GM12878 (cell line): ENCODE results near the gene RNF167. TPM values are rescaled to one million over a fixed set of nuclear protein-coding genes. Genes with fewer than 3 reads are reported as not detected.

Source experiments
- ATAC-seq: fragments of 200-7000 bp; cut with Tn5 transposase; 3 replicates; pipeline ENCODE4 v1.9.1; 2020; ENCODE audit warnings: mild to moderate bottlenecking, moderate library complexity
- BruUV-seq: library from RNA; stranded (reverse); fragments of 400-500 nt; replicated peaks from 2 replicates; lab custom pipeline; 2021; lab: Mats Ljungman, UMichigan
- CTCF ChIA-PET: fragments of 300-600 bp; sonication (Branson Sonifier 250); formaldehyde crosslinking; extraction: SDS; loops from one replicate; lab custom pipeline; 2021; ENCODE audit warnings: inconsistent platforms; lab: Yijun Ruan, JAX
- POLR2A ChIA-PET: fragments of 350-600 bp; formaldehyde crosslinking; extraction: SDS; loops from one replicate; lab custom pipeline; 2021; ENCODE audit warnings: inconsistent platforms; lab: Charles Lee
- RAD21 ChIA-PET: fragments of 300-600 bp; sonication (Branson Sonifier 250); formaldehyde crosslinking; loops from one replicate; lab custom pipeline; 2023; ENCODE audit warnings: antibody characterized with exemption; ENCODE audit not compliant: unreplicated experiment; lab: Charles Lee
- SMC1A ChIA-PET: fragments of 300-600 bp; sonication (Branson Sonifier 250); formaldehyde crosslinking; loops from one replicate; lab custom pipeline; 2023; ENCODE audit not compliant: unreplicated experiment, uncharacterized antibody; lab: Charles Lee
- DNase-seq: peaks from one replicate; pipeline ENCODE4 v3.0.0-alpha.2; 2011; ENCODE audit warnings: low read depth, low spot score
- FAIRE-seq: peaks from 3 replicates; lab custom pipeline; 2011; peaks lifted over from hg19 to GRCh38; lab: Jason Lieb, UNC
- H2AFZ ChIP-seq: 2 replicates; pipeline ENCODE4 v1.6.0; 2011; ENCODE audit warnings: low read depth, low read length, control low read depth; ENCODE audit not compliant: control insufficient read depth
- H3K27ac ChIP-seq: 2 replicates; pipeline ENCODE4 v1.5.1; 2011; ENCODE audit warnings: control low read depth; ENCODE audit not compliant: control insufficient read depth, insufficient read depth
- H3K27me3 ChIP-seq, 2 experiments: replicated peaks in 1 of 2; 2 replicates each; pipeline versions ENCODE4 v1.6.0 to v1.6.1; 2011; ENCODE audit warnings: low read length in 1 of 2; ENCODE audit not compliant: control insufficient read depth in 2 of 2, insufficient read depth in 2 of 2
- H3K36me3 ChIP-seq, 2 experiments: 2 replicates each; pipeline ENCODE4 v1.5.1; 2011; ENCODE audit warnings: low read length in 1 of 2; ENCODE audit not compliant: control insufficient read depth in 2 of 2, insufficient read depth in 2 of 2
- H3K4me1 ChIP-seq: 2 replicates; pipeline ENCODE4 v1.6.1; 2011; ENCODE audit warnings: mild to moderate bottlenecking, low read length, moderate library complexity, mixed read lengths; ENCODE audit not compliant: control insufficient read depth, insufficient read depth
- H3K4me2 ChIP-seq: 2 replicates; pipeline ENCODE4 v1.6.0; 2011; ENCODE audit warnings: control low read depth; ENCODE audit not compliant: control insufficient read depth, insufficient read depth
- H3K4me3 ChIP-seq: fragments of 200-600 bp; sonication (generic); 2 replicates; pipeline ENCODE4 v1.5.1; 2016
- H3K79me2 ChIP-seq: 2 replicates; pipeline ENCODE4 v1.6.0; 2011; ENCODE audit warnings: low read length; ENCODE audit not compliant: control insufficient read depth, insufficient read depth
- H3K9ac ChIP-seq: 2 replicates; pipeline ENCODE4 v1.8.0; 2011; ENCODE audit warnings: low read length, control low read depth, mixed read lengths; ENCODE audit not compliant: control insufficient read depth, insufficient read depth
- H3K9me3 ChIP-seq: replicated peaks from 3 replicates; pipeline ENCODE4 v1.5.1; 2011; ENCODE audit warnings: mild to moderate bottlenecking, low read length; ENCODE audit not compliant: control insufficient read depth, insufficient read depth
- H4K20me1 ChIP-seq: 2 replicates; pipeline ENCODE4 v1.6.0; 2011; ENCODE audit not compliant: control insufficient read depth, insufficient read depth
- DPF2 ChIP-seq: fragments of 450-650 bp; IDR thresholded peaks from 2 replicates; pipeline ENCODE4 v1.6.1; 2017; ENCODE audit warnings: mild to moderate bottlenecking
- EP300 ChIP-seq, 2 experiments: fragments of 150-350 bp in 1 of 2; IDR thresholded peaks; 2 replicates each; pipeline ENCODE4 v1.6.1; 2011 to 2012; ENCODE audit warnings: low read depth in 2 of 2, low read length in 2 of 2, borderline replicate concordance in 1 of 2, improper control_type of control experiment in 1 of 2, inconsistent platforms in 1 of 2; ENCODE audit not compliant: control insufficient read depth in 1 of 2
- GABPA ChIP-seq: IDR thresholded peaks from 2 replicates; pipeline ENCODE4 v1.6.1; 2014; ENCODE audit warnings: antibody characterized with exemption, low read depth, mild to moderate bottlenecking, inconsistent platforms
- SMAD5 ChIP-seq: IDR thresholded peaks from 2 replicates; pipeline ENCODE4 v1.6.1; 2016; ENCODE audit warnings: antibody characterized with exemption, low read depth
- SMC3 ChIP-seq: IDR thresholded peaks from 2 replicates; pipeline ENCODE4 v1.6.1; 2011; ENCODE audit warnings: low read length, improper control_type of control experiment, borderline replicate concordance
- SPI1 ChIP-seq: IDR thresholded peaks from 2 replicates; pipeline ENCODE4 v1.6.1; 2011; ENCODE audit warnings: low read depth, mild to moderate bottlenecking, low read length, moderate library complexity, borderline replicate concordance; ENCODE audit not compliant: insufficient read depth
- WGBS: methylation state at CpG from one replicate; pipeline ENCODE4 v1.1.6; 2016; ENCODE audit warnings: low lambda C conversion rate; ENCODE audit not compliant: insufficient replicate concordance, insufficient coverage; ENCODE audit errors: missing lambda C conversion rate; 5-methylcytosine and 5-hydroxymethylcytosine counted together
- in situ Hi-C: fragments of 300-500 bp; cut with MboI; formaldehyde crosslinking; loops from 9 replicates; pipeline ENCODE4 v1.14.3; 2018; ENCODE audit warnings: mixed read lengths
- intact Hi-C: fragments of 100-400 bp; cut with micrococcal nuclease; formaldehyde crosslinking; loops from one replicate; pipeline ENCODE4 v1.14.2; 2022; ENCODE audit not compliant: unreplicated experiment
- polyA plus RNA-seq, 11 experiments: library from polyadenylated mRNA; depleted of rRNA in 4 of 11; unstranded in 6 of 11; stranded (reverse) in 5 of 11; fragments of >200 nt; fragmentation: Nextera tagmentation in 4 of 11; fragmentation: Illumina TruSeq in 1 of 11; extraction: Ambion mirVana in 4 of 11; extraction: Trizol in 1 of 11; gene quantifications; 1 replicate in 1 of 11; 2 replicates in 10 of 11; pipeline versions ENCODE4 v1.2.1 to v1.2.3, GENCODE V29; 2011 to 2016; ENCODE audit warnings: inconsistent platforms in 2 of 11, missing spikeins in 2 of 11, low read depth in 1 of 11
- total RNA-seq, 4 experiments: library from RNA; depleted of rRNA in 3 of 4; stranded (reverse); fragments of >200 nt in 3 of 4; fragmentation: Illumina TruSeq in 1 of 4; extraction: Trizol in 1 of 4; gene quantifications; 2 replicates each; pipeline versions ENCODE4 v1.2.1 to v1.2.3, GENCODE V29; 2013 to 2021
- TF ChIP-seq, protein P1 (sequence below): fragments of 150-350 bp; IDR thresholded peaks from 2 replicates; pipeline ENCODE4 v1.6.1; 2014; ENCODE audit warnings: mild to moderate bottlenecking, low read depth, low read length
- TF ChIP-seq, protein P2 (sequence below): IDR thresholded peaks from 2 replicates; pipeline ENCODE4 v1.6.1; 2012; ENCODE audit warnings: improper control_type of control experiment, low read depth, low read length; ENCODE audit not compliant: insufficient replicate concordance
- TF ChIP-seq, protein P3 (sequence below): IDR thresholded peaks from 2 replicates; pipeline ENCODE4 v1.6.1; 2012; ENCODE audit warnings: low read depth, low read length, improper control_type of control experiment
- TF ChIP-seq, protein P4 (sequence below): IDR thresholded peaks from 2 replicates; pipeline ENCODE4 v1.6.1; 2012; ENCODE audit warnings: mild to moderate bottlenecking, low read depth, low read length

RNF167 gene
- total and polyA plus RNA-seq, 10 of the 15 experiments (the other 5 are each of a cell fraction or from before 2014, with no cell fraction given) = 33.6 to 147 (median 57.6) TPM

DNA sequence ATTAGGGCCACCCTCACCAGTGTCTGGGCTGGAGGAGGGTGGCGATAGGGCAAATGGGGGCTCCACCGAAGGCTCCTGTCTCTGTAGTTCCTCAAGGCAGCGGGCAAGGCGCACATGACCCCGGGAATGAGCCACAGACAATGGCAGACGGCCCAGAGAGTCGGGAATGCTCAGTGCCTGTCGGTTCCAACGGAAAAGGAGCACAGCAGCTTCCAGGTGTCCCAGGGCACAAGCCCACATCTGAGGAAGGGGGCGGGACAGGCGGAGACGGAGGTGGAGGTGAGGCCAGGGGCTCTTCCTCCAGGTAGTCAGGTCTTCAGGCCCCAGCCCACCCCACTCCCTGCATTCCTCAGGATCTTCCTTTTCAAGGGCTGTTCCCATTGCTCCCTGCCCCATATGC is 32.7 kb downstream of the RNF167 start:
- RAD21 ChIA-PET = no interaction called here
- CTCF ChIA-PET = interaction anchor here (2.8 kb wide), 1 partner anchor 90 kb away, joined by 11 read pairs; no protein-coding TSS in a partner anchor
- Histone ChIP-seq H3K9me3 (no peaks in the 10 kb centered on the region), H3K9ac (no peak overlapping the region), H3K4me1 (peaks cover 11% of the 10 kb centered on the region), H3K27ac (no peak overlapping the region), H3K4me2 (no peak overlapping the region), H2AFZ (no peak overlapping the region), H3K27me3 (no peaks in the 10 kb centered on the region), H3K79me2 (peaks cover 16% of the 10 kb centered on the region), H4K20me1 (no peaks in the 10 kb centered on the region), H3K4me3 (no peak overlapping the region), H3K36me3 (peaks cover 17 to 18% of the 10 kb centered on the region in 2 experiments; a peak in 3 of 4 replicates)
- POLR2A ChIA-PET = no interaction called here
- WGBS = 94% methylated on average over 12 of the region's 12 CpGs
- DNase-seq = no peak
- no peak for ATAC-seq
- intact Hi-C loops = no loop called here
- in situ Hi-C loops = no loop called here
- SMC1A ChIA-PET = no interaction called here
- no TSS peak for BruUV-seq
- FAIRE-seq = no peak
- TF ChIP-seq SPI1 = no peak
- TF ChIP-seq, protein P1, sequence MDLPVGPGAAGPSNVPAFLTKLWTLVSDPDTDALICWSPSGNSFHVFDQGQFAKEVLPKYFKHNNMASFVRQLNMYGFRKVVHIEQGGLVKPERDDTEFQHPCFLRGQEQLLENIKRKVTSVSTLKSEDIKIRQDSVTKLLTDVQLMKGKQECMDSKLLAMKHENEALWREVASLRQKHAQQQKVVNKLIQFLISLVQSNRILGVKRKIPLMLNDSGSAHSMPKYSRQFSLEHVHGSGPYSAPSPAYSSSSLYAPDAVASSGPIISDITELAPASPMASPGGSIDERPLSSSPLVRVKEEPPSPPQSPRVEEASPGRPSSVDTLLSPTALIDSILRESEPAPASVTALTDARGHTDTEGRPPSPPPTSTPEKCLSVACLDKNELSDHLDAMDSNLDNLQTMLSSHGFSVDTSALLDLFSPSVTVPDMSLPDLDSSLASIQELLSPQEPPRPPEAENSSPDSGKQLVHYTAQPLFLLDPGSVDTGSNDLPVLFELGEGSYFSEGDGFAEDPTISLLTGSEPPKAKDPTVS = no peak
- TF ChIP-seq GABPA = no peak
- TF ChIP-seq, protein P2, sequence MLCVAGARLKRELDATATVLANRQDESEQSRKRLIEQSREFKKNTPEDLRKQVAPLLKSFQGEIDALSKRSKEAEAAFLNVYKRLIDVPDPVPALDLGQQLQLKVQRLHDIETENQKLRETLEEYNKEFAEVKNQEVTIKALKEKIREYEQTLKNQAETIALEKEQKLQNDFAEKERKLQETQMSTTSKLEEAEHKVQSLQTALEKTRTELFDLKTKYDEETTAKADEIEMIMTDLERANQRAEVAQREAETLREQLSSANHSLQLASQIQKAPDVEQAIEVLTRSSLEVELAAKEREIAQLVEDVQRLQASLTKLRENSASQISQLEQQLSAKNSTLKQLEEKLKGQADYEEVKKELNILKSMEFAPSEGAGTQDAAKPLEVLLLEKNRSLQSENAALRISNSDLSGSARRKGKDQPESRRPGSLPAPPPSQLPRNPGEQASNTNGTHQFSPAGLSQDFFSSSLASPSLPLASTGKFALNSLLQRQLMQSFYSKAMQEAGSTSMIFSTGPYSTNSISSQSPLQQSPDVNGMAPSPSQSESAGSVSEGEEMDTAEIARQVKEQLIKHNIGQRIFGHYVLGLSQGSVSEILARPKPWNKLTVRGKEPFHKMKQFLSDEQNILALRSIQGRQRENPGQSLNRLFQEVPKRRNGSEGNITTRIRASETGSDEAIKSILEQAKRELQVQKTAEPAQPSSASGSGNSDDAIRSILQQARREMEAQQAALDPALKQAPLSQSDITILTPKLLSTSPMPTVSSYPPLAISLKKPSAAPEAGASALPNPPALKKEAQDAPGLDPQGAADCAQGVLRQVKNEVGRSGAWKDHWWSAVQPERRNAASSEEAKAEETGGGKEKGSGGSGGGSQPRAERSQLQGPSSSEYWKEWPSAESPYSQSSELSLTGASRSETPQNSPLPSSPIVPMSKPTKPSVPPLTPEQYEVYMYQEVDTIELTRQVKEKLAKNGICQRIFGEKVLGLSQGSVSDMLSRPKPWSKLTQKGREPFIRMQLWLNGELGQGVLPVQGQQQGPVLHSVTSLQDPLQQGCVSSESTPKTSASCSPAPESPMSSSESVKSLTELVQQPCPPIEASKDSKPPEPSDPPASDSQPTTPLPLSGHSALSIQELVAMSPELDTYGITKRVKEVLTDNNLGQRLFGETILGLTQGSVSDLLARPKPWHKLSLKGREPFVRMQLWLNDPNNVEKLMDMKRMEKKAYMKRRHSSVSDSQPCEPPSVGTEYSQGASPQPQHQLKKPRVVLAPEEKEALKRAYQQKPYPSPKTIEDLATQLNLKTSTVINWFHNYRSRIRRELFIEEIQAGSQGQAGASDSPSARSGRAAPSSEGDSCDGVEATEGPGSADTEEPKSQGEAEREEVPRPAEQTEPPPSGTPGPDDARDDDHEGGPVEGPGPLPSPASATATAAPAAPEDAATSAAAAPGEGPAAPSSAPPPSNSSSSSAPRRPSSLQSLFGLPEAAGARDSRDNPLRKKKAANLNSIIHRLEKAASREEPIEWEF = no peak
- TF ChIP-seq, protein P3, sequence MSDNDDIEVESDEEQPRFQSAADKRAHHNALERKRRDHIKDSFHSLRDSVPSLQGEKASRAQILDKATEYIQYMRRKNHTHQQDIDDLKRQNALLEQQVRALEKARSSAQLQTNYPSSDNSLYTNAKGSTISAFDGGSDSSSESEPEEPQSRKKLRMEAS = no peak
- TF ChIP-seq DPF2 = no peak
- no peak for TF ChIP-seq EP300 (IDR thresholded peaks at IDR 0.05; ENCODE audit: borderline replicate concordance in 1 of 2, control insufficient read depth in 1 of 2, low read depth in 2 of 2, low read length in 2 of 2)
- TF ChIP-seq, protein P4, sequence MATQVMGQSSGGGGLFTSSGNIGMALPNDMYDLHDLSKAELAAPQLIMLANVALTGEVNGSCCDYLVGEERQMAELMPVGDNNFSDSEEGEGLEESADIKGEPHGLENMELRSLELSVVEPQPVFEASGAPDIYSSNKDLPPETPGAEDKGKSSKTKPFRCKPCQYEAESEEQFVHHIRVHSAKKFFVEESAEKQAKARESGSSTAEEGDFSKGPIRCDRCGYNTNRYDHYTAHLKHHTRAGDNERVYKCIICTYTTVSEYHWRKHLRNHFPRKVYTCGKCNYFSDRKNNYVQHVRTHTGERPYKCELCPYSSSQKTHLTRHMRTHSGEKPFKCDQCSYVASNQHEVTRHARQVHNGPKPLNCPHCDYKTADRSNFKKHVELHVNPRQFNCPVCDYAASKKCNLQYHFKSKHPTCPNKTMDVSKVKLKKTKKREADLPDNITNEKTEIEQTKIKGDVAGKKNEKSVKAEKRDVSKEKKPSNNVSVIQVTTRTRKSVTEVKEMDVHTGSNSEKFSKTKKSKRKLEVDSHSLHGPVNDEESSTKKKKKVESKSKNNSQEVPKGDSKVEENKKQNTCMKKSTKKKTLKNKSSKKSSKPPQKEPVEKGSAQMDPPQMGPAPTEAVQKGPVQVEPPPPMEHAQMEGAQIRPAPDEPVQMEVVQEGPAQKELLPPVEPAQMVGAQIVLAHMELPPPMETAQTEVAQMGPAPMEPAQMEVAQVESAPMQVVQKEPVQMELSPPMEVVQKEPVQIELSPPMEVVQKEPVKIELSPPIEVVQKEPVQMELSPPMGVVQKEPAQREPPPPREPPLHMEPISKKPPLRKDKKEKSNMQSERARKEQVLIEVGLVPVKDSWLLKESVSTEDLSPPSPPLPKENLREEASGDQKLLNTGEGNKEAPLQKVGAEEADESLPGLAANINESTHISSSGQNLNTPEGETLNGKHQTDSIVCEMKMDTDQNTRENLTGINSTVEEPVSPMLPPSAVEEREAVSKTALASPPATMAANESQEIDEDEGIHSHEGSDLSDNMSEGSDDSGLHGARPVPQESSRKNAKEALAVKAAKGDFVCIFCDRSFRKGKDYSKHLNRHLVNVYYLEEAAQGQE = no peak
- no peak for TF ChIP-seq SMC3
- no peak for TF ChIP-seq SMAD5
